H1 (cell line): ENCODE measurements around the gene CCDC197. TPM values are rescaled to one million over a fixed set of nuclear protein-coding genes. Genes with fewer than 3 reads are reported as not detected.

Experiments used
- CHD1 ChIP-seq: IDR thresholded peaks from 2 replicates; pipeline ENCODE4 v1.6.1; 2012; ENCODE audit warnings: low read depth, low read length, improper control_type of control experiment
- CHD7 ChIP-seq: fragments of 300-600 bp; sonication (generic); IDR thresholded peaks from 2 replicates; pipeline ENCODE4 v1.7.1; 2012; ENCODE audit warnings: low read length, moderate library complexity, mild to moderate bottlenecking, inconsistent platforms; ENCODE audit not compliant: insufficient replicate concordance
- CTCF ChIP-seq, 3 experiments: IDR thresholded peaks; 1 replicate in 2 of 3; 2 replicates in 1 of 3; pipeline versions ENCODE4 v1.5.1 to v1.6.1; 2011; ENCODE audit warnings: low read length in 3 of 3, mild to moderate bottlenecking in 3 of 3, inconsistent platforms in 2 of 3, low read depth in 1 of 3, moderate library complexity in 1 of 3; ENCODE audit not compliant: insufficient read depth in 1 of 3; ENCODE audit errors: control extremely low read depth in 1 of 3
- E2F6 ChIP-seq: IDR thresholded peaks from 2 replicates; pipeline ENCODE4 v1.6.1; 2012; ENCODE audit warnings: inconsistent platforms
- EZH2 ChIP-seq: fragments of 200-600 bp; sonication (generic); IDR thresholded peaks from 2 replicates; pipeline ENCODE4 v1.7.1; 2012; ENCODE audit warnings: low read depth, mild to moderate bottlenecking, moderate library complexity, low read length, inconsistent platforms; ENCODE audit not compliant: severe bottlenecking
- JUND ChIP-seq: IDR thresholded peaks from 2 replicates; pipeline ENCODE4 v1.6.1; 2011; ENCODE audit warnings: mild to moderate bottlenecking, improper control_type of control experiment, low read length
- KDM5A ChIP-seq: fragments of 200-600 bp; IDR thresholded peaks from 2 replicates; pipeline ENCODE4 v1.7.1; 2012; ENCODE audit warnings: mild to moderate bottlenecking, low read length, inconsistent platforms, mixed read lengths
- POU5F1 ChIP-seq: IDR thresholded peaks from 2 replicates; pipeline ENCODE4 v1.6.1; 2011; ENCODE audit warnings: low read depth, mild to moderate bottlenecking, low read length, moderate library complexity
- TBP ChIP-seq: IDR thresholded peaks from 2 replicates; pipeline ENCODE4 v1.6.1; 2011; ENCODE audit warnings: low read depth, low read length, improper control_type of control experiment
- polyA plus RNA-seq, 7 experiments: library from polyadenylated mRNA; depleted of rRNA in 3 of 7; stranded (reverse) in 5 of 7; unstranded in 2 of 7; fragments of >200 nt in 5 of 7; fragments of 200-250 nt in 2 of 7; gene quantifications; 1 replicate in 5 of 7; 2 replicates in 1 of 7; 4 replicates in 1 of 7; pipeline versions ENCODE4 v1.2.1 to v1.2.3, GENCODE V29; 2011 to 2013; ENCODE audit warnings: missing spikeins in 2 of 7, mixed read lengths in 2 of 7
- total RNA-seq: library from RNA; stranded (reverse); fragmentation: NEBNext Ultra II Directional; extraction: Animal tissue kit (Norgen Biotek cat#: 25700); gene quantifications from 2 replicates; pipeline ENCODE4 v1.2.1, GENCODE V29; 2021

Gene CCDC197
- total and polyA plus RNA-seq, 2 of the 8 experiments (the other 6 are each of a cell fraction or from before 2014, with no cell fraction given), result not detected

GRCh38 chr14:94015223-94015622, 18.1 kb downstream of the CCDC197 start (continued):
- no peak for TF ChIP-seq CHD7
- no peak for TF ChIP-seq CTCF (IDR thresholded peaks at IDR 0.05; ENCODE audit: control extremely low read depth in 1 of 3, insufficient read depth in 1 of 3, low read depth in 1 of 3, low read length in 3 of 3)
- no peak for TF ChIP-seq JUND
- TF ChIP-seq CHD1, result no peak
- no peak for TF ChIP-seq E2F6
- no peak for TF ChIP-seq POU5F1
- TF ChIP-seq EZH2, result no peak
- no peak for TF ChIP-seq TBP
- no peak for TF ChIP-seq KDM5A
